GM12864 (cell line): ENCODE measurements around the gene APCDD1L.
A peak's percentile ranks its signal among the peaks of the same experiment; 100 is the strongest.

ENCODE experiments used
- DNase-seq: peaks from one replicate; pipeline ENCODE4 v3.0.0-alpha.2; 2011; ENCODE audit warnings: low read depth
- H3K4me3 ChIP-seq: 2 replicates; pipeline ENCODE4 v1.5.1; 2011; ENCODE audit warnings: mild to moderate bottlenecking, low read depth, low read length, control low read depth
- TF ChIP-seq, protein P1 (sequence below): IDR thresholded peaks from 2 replicates; pipeline ENCODE4 v1.5.1; 2011; ENCODE audit warnings: low read depth, mild to moderate bottlenecking, moderate library complexity, low read length, control low read depth, inconsistent platforms; ENCODE audit errors: missing control alignments

Gene APCDD1L

DNA sequence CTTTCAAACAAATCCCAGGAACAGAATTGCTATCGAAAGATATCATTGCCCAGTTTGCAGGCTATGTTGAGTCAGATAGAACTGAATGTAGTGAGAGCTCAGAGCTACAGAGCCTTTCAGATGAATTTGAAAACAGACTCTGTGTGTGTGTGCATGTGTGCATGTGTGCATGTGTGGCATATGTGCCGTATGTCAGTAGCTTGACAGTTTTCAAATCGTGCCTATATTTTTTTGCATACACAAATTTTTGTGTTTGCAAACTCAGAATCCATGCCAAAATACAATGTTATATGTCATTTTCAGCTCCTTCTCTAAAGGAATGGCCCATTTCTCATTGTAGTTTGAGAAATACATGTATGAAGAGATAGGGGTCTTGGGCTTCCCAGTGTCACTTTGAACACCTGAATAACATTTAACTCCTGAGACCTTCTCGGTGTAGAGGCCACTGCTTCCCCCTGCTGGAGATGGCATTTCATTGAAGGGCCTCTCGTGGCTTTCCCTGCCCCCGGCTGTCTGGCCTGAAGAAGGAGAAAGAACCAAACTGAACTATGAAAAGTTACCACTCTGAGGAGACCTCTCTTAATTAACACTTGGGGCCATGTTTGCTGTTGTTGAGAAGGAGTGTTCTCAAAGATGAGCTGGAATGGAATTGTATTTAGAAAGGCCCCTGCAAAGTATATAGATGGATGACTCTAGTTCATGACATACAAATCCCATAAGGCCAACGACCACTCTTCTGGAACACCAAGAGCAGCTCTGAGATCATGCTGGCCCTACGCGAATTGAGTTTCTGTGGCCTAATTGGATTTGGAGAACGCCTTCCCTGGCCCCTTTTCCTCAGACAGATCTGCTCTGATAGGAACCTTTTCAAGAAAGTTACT, 67.4 kb downstream of the APCDD1L start:
- H3K4me3 ChIP-seq: no peak overlapping the region
- TF ChIP-seq, protein P1, sequence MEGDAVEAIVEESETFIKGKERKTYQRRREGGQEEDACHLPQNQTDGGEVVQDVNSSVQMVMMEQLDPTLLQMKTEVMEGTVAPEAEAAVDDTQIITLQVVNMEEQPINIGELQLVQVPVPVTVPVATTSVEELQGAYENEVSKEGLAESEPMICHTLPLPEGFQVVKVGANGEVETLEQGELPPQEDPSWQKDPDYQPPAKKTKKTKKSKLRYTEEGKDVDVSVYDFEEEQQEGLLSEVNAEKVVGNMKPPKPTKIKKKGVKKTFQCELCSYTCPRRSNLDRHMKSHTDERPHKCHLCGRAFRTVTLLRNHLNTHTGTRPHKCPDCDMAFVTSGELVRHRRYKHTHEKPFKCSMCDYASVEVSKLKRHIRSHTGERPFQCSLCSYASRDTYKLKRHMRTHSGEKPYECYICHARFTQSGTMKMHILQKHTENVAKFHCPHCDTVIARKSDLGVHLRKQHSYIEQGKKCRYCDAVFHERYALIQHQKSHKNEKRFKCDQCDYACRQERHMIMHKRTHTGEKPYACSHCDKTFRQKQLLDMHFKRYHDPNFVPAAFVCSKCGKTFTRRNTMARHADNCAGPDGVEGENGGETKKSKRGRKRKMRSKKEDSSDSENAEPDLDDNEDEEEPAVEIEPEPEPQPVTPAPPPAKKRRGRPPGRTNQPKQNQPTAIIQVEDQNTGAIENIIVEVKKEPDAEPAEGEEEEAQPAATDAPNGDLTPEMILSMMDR: peak; percentile 80
- no peak for DNase-seq

DNA sequence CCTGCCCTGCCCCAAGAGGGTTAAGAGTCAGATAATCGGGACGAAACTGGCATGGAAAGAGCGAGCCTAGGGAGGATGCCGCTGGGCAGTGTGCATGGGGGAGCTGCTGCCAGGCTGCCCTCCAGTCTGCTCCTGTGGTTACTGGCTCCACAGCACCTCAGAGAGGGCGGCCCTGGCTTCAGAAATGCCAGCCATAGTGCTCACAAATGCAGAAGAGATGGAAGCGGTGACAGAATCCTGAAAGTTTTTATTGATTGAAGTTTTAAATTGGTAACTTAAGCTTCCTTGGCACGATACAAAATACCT, 68.3 kb downstream of the APCDD1L start:
- TF ChIP-seq, protein P1: no peak
- no peak for DNase-seq
- no peak overlapping the region for H3K4me3 ChIP-seq

DNA sequence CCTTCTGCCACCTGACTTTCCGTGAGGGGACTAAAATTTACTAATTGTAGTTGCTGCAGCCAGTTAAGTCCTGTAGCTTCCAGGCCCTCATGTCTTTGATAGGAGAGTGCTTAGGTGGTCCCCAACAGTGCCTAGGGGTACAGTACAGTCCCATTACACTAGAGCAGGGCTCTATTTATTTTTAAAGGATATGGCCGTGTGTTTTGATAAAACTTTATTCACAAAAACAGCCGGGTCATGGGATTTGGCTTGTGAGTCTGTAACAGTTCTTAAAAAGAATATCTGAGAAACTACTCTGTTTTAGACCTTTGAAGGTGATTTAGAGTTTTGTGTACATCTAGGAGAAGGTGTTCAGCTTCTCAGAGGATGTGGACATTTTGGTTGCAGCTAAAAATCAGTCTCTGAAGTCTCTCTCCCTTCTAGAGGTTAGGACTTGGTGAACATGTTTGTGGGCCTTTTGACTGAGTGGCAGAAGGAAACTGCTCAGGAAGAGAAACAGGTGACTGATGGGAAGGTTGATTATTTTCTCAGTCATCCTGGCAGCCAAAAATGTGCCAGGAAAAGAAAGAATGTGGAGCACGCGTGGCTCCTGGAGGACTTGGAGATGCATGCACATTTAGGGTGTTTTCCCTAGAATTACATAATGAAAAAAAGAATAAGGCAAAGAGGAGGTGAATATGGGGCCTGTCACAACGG, 68.8 kb downstream of the APCDD1L start:
- no peak for DNase-seq
- TF ChIP-seq, protein P1: no peak
- H3K4me3 ChIP-seq: no peak overlapping the region

DNA sequence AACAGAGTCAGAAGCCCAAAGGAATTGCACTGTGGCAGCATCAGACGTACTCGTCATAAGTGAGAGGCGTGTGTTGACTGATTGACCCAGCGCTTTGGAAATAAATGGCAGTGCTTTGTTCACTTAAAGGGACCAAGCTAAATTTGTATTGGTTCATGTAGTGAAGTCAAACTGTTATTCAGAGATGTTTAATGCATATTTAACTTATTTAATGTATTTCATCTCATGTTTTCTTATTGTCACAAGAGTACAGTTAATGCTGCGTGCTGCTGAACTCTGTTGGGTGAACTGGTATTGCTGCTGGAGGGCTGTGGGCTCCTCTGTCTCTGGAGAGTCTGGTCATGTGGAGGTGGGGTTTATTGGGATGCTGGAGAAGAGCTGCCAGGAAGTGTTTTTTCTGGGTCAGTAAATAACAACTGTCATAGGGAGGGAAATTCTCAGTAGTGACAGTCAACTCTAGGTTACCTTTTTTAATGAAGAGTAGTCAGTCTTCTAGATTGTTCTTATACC, 70.4 kb downstream of the APCDD1L start:
- TF ChIP-seq, protein P1: no peak
- H3K4me3 ChIP-seq: no peak overlapping the region
- DNase-seq: no peak

DNA sequence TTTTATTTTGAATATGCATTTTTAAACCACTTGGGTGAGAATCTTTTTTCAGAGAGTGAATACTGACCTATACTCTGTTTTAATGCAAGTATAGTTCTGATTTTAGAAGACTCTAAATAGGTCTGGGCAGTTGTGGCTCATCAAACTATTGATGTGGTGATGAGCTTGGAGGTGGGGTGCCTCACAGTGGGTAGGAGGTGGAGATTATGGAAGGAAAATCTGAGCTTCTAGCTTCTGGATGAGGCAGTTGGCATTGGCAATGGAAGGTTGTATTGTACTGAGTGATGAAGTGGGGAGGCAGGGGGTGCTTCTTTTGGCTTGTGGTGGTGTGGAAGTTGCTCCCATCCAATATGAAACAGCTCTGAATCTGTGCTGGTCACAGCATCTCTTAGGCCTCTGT, 73.5 kb downstream of the APCDD1L start:
- TF ChIP-seq, protein P1: no peak
- H3K4me3 ChIP-seq: no peak overlapping the region
- DNase-seq: no peak

DNA sequence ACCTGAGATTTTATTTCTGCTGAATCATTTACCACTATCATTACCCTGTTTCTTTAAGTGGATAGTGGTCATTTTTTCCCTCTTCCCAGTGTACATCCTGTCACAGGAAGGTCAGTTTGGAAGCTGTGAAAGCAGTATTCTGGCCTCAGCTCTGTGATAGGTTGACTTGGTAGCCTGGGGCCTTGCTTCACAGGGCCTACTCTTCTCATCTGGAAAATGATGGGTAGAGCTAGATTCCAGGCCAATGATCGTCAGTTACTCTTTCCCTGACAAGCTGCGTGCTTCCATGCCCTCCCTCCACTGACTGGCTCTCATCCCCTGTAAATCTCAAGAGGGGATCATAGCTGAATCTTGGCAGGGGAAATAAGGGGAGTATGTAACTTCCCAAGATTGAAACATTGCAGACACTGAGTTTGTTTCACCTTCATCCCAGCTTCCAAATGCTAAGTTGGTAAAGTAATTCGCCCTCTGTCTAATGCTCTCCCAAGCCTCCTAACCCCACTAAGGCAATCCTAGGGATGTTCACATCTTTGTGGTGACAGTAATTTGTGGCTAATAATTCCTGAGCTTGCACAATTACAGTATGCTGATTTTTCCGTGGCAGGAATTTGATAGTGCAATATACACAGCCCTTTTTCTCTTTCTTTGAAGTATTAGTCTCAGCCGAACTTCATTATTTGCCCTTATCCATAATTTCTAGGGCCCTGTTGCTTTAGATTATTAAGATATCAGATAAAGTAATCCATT, 75.0 kb downstream of the APCDD1L start:
- TF ChIP-seq, protein P1: no peak
- no peak for DNase-seq
- no peak overlapping the region for H3K4me3 ChIP-seq
